ENCODE data around the gene CC2D2B. TPM values are rescaled to one million over a fixed set of nuclear protein-coding genes. Genes with fewer than 3 reads are reported as not detected.
"Not testable (repeated sequence)": the region's sequence is repeated elsewhere in the genome, so short reads cannot be mapped to it uniquely, and the experiment has no call there.

The CC2D2B gene
- total RNA-seq, 1 donor from 2014 or later = 0.76 TPM

GRCh38 chr10:95906677-95907455 lies 909 bp upstream of the CC2D2B start:
- intact Hi-C loops (cut with micrococcal nuclease) = loop anchor here (1.0 to 5.0 kb wide), 8 partner anchors 42 to 680 kb away; partner anchors contain the start of genes ALDH18A1, CCNJ, TM9SF3 and ZNF518A

DNA sequence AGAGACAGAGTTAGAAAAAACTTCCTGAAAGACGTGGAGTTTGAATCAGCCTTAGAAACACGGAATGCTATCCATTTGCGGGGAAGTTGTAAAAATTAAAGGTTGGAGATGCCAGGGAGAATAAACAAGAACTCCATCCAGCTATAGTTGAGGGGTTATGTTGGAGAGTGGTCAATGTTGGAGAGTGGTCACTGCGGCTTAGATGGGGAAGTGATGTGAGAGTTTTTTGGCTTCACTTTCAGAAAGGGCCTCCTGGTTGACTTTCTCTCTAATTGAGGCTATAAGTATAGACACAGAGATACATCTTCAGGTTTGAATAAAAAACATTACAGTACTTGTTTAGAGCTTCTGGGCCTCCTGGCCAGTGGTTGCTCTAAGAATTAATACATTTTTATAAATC lies 675 bp downstream of the CC2D2B start:
- intact Hi-C loops (cut with micrococcal nuclease) = loop anchor here (1.0 to 5.0 kb wide), 2 partner anchors 347 to 679 kb away; partner anchors contain the start of genes SORBS1 and TM9SF3

DNA sequence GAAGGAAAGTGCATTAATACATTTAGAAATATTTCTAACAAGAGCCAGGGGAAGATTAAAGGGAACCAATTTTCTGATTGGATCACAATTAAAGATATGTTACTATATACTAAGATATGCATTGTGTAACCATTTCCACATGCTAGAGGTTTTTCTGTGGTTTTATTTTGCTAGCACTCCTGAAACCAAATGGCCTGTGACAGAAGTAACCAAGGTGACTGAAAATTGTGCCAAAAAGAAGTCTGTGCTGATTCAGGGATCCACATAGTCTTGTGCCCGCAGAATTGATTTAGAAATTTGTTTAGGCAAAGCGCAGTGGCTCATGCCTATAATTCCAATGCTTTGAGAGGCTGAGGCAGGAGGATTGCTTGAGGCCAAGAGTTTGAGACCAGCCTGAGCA lies 1.8 kb downstream of the CC2D2B start:
- intact Hi-C loops (cut with micrococcal nuclease) = loop anchor here (5.0 kb wide), 1 partner anchor 678 kb away; the partner anchor contains the start of gene TM9SF3

DNA sequence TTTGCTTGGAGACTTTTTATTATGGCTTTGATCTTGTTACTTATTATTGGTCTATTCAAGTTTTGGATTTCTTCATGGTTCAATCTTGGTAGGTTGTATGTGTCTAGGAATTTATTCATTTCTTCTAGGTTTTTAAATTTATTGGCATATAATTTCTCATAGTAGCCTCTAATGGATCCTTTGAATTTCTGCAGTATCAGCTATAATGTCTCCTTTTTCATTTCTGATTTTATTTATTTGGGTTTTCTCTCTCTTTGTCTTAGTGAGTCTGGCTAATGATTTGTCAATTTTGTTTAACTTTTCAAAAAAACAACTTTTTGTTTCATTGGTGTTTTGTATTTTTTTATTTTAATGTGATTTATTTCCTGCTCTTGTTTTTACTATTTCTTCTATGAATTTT lies 8.3 kb downstream of the CC2D2B start:
- intact Hi-C loops (cut with micrococcal nuclease) = not testable (repeated sequence)

DNA sequence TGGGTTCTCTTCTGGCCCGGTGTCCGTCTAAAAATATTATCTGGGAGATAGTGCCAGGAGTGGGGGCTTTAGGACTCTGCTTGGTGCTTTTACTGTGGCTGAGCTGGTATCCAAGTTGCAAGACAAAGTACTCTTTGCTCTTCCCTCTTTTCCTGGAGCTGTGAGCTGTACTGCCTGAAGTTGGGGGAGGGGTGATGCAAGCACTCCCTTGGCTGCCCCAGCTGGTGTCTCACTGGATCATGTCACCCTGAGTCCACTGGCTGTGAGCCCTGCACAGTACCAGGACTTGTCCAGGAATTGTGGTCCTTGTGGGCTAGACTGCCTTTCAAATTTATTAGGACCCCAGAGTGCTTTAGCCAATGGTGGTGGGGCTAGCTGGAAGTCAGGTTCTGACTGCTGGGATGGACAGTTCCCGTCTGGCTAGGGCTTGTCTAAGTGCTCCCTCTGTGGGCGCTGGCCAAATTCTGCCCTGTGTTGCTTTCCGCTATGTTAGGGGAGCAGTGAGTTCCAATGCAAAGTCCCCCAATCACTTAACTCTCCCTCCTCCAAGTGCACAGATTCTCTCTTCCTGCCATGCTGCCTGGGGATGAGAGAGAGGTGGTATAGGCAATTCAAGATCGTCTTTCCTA lies 13.1 kb downstream of the CC2D2B start:
- intact Hi-C loops (cut with micrococcal nuclease) = no loop called here

GRCh38 chr10:95925033-95925432 lies 17.3 kb downstream of the CC2D2B start:
- intact Hi-C loops (cut with micrococcal nuclease) = no loop called here

DNA sequence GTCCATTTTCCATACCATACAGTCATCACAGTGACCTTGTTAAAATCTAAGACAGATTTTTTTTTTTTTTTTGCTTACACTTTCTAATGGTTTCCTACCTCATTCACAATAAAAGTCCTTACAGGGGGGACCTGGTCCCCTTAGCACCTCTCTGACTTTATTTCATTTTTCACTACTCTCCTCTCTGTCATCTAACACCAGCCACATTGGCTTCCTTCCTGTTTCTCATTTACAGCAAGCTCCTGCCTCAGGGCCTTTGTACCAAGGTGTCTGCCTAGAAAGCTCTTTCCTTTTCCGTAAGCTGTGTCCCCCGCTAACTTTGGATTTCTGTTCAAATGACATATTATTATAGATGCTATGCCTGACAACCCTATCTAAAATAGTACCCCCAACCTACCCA lies 27.7 kb downstream of the CC2D2B start:
- intact Hi-C loops (cut with micrococcal nuclease) = no loop called here

DNA sequence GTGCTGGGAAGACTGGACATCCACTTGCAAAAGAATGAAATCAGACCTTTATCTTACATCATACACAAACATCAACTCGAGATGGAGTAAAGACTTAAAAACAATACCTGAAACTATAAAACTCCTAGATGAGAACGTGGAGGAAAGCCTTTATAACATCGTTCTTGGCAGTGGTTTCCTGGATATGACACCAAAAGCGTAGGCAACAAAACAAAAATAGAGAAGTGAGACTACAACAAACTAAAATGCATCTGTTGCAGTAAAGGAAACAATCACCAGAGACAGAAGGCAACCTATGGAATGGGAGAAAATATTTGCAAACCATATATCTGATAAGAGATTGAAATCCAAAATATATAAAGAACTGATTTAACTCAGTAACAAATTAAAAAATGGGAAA lies 33.3 kb downstream of the CC2D2B start:
- intact Hi-C loops (cut with micrococcal nuclease) = no loop called here

DNA sequence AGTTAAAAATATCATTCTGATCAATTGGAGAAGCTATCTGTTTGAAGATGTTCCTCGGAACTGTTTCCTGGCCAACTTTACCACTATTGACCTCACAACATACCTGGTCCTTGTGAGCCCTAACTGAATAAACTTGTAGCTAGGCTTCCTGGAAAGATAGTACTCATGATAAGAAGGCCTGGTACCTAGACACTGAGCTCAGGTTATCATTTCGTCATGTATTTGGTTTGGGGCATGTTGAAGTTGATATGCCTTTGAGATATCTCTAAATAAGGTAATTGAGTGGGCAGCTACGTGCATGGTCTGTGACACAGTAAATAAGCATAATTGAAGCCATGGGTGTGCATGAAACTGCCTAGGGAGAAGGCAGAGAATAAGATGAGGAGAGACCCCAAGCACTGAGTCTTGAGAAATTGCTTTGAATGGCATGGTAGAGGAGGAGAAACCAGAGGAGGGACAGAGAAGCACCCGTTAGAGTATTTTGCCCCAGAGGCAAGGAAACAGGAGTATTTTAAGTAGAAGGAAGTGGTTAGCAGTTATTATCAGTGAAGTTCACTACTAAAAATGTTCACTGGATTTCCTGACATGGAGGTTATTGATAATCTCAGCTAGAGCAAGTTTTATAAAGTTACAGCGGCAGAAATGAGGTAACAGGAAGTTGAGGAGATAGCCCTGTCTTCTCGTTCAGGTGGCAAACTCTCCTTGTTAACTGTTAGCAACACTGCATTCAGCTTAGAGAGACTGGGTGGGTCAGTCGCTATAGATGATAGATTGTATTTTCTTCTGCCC lies 55.6 kb downstream of the CC2D2B start:
- intact Hi-C loops (cut with micrococcal nuclease) = loop anchor here (1.0 kb wide), 1 partner anchor 56 kb away; the partner anchor contains the start of gene CC2D2B

DNA sequence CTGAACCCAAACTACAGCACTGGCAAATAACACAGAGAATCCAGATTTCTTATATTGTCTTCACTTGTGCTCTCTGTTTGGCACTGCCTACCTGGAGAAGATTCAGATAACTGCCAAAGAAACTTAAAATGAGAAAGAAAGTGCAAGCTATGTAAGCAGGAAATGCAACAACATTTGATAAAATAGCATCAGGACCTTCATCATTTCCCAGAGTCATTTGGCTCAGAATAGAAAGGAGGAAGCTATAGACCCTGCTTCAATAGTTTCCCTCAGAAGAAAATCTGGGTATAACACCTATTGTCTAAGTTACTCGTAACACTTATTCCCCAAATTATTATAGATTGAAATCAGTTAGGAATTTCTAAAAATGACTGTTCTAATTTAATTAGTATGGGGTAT lies 56.2 kb downstream of the CC2D2B start:
- intact Hi-C loops (cut with micrococcal nuclease) = loop anchor here (1.0 kb wide), 1 partner anchor 57 kb away; the partner anchor contains the start of gene CC2D2B

DNA sequence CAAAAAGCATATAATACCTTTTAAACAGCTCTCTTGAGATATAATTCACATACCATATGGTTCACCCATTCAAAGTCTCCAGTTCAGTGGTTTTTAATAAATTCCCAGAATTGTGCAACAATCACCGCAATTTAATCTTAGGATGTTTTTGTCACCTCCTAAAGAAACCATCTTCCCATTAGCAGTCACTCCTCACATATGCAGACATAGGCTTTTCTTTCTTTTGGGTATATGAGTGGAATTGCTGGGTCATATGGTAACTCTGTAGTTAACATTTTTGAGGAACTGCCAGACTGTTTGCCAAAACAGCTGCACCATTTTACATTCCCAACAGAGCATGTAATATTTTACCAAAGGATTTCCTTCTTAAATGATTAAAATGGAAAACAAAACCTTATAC lies 57.0 kb downstream of the CC2D2B start:
- intact Hi-C loops (cut with micrococcal nuclease) = no loop called here

DNA sequence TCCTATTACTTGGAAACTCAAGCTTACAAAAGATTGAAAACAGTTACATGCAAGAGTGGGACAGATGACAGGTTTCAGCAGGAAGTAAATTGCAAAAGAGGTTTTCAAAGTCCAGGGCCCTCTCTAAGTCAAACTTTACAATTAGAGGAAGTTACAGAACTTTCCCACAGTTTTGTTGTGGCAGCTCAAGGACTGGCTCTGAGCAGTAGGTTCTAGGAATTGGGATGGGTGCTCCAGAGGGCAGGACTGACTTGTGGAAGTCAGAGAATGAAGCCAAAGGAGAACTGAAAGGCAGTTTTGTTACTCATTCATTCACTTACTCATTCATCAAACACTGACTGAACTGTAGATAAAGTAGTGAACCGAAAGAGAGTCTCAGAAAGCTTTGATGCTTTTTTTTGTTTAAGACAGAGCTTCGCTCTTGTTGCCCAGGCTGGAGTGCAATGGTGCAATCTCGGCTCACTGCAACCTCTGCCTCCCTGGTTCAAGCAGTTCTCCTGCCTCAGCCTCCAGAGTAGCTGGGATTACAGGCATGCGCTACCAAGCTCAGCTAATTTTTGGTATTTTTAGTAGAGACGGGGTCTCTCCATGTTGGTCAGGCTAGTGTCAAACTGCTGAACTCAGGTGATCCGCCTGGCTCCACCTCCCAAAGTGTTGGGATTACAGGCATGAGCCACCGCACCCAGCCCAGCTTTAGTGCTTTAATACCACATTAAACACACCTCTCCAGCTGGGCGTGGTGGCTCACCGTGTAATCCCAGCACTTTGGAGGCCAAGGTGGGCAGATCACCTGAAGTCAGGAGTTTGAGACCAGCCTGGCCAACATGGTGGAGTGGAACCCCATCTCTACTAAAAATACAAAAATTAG lies 68.8 kb downstream of the CC2D2B start:
- intact Hi-C loops (cut with micrococcal nuclease) = no loop called here

- intact Hi-C loops (cut with micrococcal nuclease) = no loop called here
Observed at GRCh38 chr10:95982200-95982599, 74.4 kb downstream of the CC2D2B start.

DNA sequence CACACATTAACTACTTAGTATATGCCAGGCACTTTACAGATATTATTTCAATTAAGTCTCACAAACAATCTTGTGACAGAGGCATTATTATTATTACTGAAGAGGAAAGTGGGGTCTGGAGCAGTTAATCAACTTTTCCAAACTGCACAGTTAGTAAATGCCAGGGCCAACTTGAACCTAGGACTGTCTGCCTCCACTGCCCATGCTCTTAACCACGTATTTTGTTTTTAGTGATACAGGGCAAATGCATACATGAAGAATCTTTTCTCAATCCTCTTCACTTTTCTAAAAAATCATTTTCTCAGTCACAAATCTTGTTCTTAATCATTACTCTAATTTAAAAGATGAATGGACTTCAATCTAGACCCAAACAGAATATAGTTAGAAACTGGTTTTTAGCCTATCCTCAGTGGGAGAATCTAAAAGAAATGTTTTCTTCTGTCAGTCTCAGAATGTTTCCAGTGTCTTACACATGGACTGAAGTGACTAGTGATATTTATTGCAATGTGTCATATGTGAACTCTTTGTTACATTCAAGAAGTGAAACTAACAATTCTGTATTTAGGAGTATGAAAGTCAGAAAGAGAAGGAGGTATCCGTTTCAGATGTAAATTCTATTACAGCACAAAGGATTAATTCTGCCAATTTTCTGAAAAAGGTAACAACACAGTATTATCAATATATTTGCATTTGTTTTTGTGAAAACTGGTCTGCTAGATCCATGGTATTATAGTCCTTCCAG lies 80.1 kb downstream of the CC2D2B start:
- intact Hi-C loops (cut with micrococcal nuclease) = no loop called here

GRCh38 chr10:95988702-95989101 lies 80.9 kb downstream of the CC2D2B start:
- intact Hi-C loops (cut with micrococcal nuclease) = no loop called here

DNA sequence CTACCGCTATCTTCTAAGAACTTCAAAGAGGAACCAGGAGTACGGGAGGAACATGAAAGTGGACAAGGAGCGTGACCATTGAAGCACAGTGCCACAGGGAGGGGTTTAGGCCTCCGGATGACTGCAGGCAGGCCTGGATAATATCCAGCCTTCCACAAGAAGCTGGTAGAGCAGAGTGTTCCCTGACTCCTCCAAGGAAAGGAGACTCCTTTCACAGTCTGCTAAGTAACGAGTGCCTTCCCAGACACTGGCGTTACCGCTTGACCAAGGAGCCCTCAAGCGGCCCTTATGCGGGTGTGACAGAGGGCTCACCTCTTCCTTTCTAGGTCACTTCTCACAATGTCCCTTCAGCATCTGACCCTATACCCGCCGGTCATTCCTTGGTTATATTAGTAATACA lies 86.6 kb downstream of the CC2D2B start:
- intact Hi-C loops (cut with micrococcal nuclease) = not testable (repeated sequence)

- intact Hi-C loops (cut with micrococcal nuclease) = no loop called here
Observed at GRCh38 chr10:95998255-95998784, 90.5 kb downstream of the CC2D2B start.

DNA sequence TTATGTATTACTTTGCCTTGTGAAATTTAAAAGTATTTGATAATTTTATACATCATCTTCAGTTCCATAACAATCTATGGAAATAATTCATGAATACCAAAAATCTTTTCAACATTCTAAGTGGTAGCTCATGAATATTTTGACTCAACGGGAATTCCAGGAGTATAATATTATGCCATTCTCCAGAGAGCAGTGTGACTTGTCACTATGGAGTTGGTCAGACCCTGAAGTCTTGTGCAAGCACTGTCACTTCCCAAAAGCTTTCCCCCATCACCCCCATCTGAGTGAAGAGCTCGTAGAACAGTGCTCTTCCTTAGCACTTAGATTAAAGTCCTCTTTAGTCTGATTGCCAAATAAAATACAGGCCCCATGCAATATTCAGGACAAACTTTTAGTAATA lies 106.2 kb downstream of the CC2D2B start:
- intact Hi-C loops (cut with micrococcal nuclease) = no loop called here

DNA sequence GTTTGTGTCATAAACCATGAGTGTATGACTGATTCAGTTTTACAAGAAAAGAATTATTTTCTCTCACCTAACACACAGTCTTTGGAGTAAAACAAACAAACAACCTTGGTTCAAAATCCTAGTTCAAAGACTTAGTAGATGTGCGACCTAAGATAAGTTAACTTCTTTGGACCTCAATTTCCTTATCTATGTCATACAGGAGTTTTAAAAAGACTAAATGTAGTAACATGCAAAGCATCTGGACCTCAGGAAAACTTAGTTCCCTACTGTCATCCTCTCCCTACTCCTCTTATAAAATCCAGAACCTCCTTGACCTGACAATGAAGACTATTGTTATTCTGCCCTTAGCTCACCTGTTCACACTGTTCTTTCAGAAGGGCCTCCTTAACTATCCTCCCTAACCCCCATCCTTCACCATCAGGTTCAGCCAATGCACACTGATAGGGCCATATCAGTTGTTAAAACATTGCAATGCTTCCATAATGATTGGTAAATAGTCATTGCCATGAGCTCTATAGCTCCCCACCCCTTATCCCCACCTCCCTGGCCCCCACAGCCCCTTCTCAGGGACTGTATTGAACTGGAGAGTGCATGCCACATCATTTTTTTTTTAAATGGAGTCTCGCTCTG lies 106.8 kb downstream of the CC2D2B start:
- intact Hi-C loops (cut with micrococcal nuclease) = loop anchor here (5.0 kb wide), 1 partner anchor 133 kb away; no protein-coding TSS in a partner anchor
